Activated CD4-positive, alpha-beta T cell treated with anti-CD3 and anti-CD28 coated beads, Interleukin-2, amount 10 ng/mL, durations not matched to agents 7 days and 5 days (primary cell): ENCODE measurements around the gene TTC38. TPM values are rescaled to one million over a fixed set of nuclear protein-coding genes. Genes with fewer than 3 reads are reported as not detected.
"Not testable (repeated sequence)": the region's sequence is repeated elsewhere in the genome, so short reads cannot be mapped to it uniquely, and the experiment has no call there.

Source experiments
- CTCF ChIA-PET: fragments of 350-600 bp; sonication (Branson Sonifier 250); formaldehyde crosslinking; loops from one replicate; lab custom pipeline; 2021; ENCODE audit warnings: antibody characterized with exemption; lab: Charles Lee
- POLR2A ChIA-PET: fragments of 350-600 bp; sonication (Branson Sonifier 250); formaldehyde crosslinking; loops from one replicate; lab custom pipeline; 2021; ENCODE audit warnings: antibody characterized with exemption; lab: Charles Lee
- DNase-seq: peaks from one replicate; pipeline ENCODE4 v3.0.0-alpha.2; 2020
- H3K27ac Mint-ChIP-seq: one replicate; pipeline ENCODE4 v1.8.0; 2021; ENCODE audit warnings: mild to moderate bottlenecking, moderate library complexity, mixed read lengths
- H3K27me3 Mint-ChIP-seq: one replicate; pipeline ENCODE4 v1.8.0; 2021; ENCODE audit warnings: mixed read lengths
- H3K36me3 Mint-ChIP-seq: one replicate; pipeline ENCODE4 v1.8.0; 2021; ENCODE audit warnings: low read depth, mixed read lengths
- H3K4me1 Mint-ChIP-seq: one replicate; pipeline ENCODE4 v1.8.0; 2021; ENCODE audit warnings: mixed read lengths
- H3K4me3 Mint-ChIP-seq: one replicate; pipeline ENCODE4 v1.8.0; 2021; ENCODE audit warnings: mild to moderate bottlenecking, moderate library complexity, mixed read lengths
- H3K9me3 Mint-ChIP-seq: one replicate; pipeline ENCODE4 v1.8.0; 2021; ENCODE audit warnings: mixed read lengths
- total RNA-seq, 2 experiments: library from RNA; stranded (reverse); gene quantifications; one replicate each; pipeline ENCODE4 v1.2.3, GENCODE V29; 2021

TTC38 gene
- total RNA-seq, 2 experiments from 2014 or later, result 11.4 to 12.5 TPM

GRCh38 chr22:46295277-46295971 lies 27.6 kb downstream of the TTC38 start:
- Mint-ChIP-seq H3K36me3 (peaks cover 40% of the 10 kb centered on the region), H3K9me3 (peaks cover 5% of the 10 kb centered on the region), H3K27ac (peak overlapping the region; percentile 98), H3K4me3 (peak overlapping the region; percentile 82), H3K4me1 (peaks cover 65% of the 10 kb centered on the region), H3K27me3 (no peaks in the 10 kb centered on the region)
- CTCF ChIA-PET, result interaction anchor here (0.5 to 1.8 kb wide), 3 partner anchors 34 to 521 kb away, joined by 3 to 9 read pairs (median 4); no protein-coding TSS in a partner anchor
- POLR2A ChIA-PET, result no interaction called here
- DNase-seq, result no peak

- peak; percentile 99 for DNase-seq
- Mint-ChIP-seq H3K4me1 (peaks cover 73% of the 10 kb centered on the region), H3K27me3 (no peaks in the 10 kb centered on the region), H3K36me3 (peaks cover 49% of the 10 kb centered on the region), H3K27ac (peak within 1 kb of the TSS; percentile 98), H3K4me3 (peak within 1 kb of the TSS; percentile 82), H3K9me3 (peaks cover 5% of the 10 kb centered on the region)
- ChIA-PET CTCF (interaction anchor here (0.5 to 1.8 kb wide), 5 partner anchors 11 to 520 kb away, joined by 3 to 9 read pairs (median 4); no protein-coding TSS in a partner anchor), POLR2A (interaction anchor here (0.6 to 0.7 kb wide), 2 partner anchors 75 to 243 kb away, joined by 3 read pairs; no protein-coding TSS in a partner anchor)
These were observed 28.7 kb downstream of the TTC38 start, which contains the start of gene GTSE1 for GRCh38 chr22:46296257-46297150. Gene GTSE1 (plus strand): TSS chr22:46296870. CDS start chr22:46297401, 531 bp downstream.

GRCh38 chr22:46297151-46297812 lies 29.5 kb downstream of the TTC38 start:
- peaks cover 48% of the 10 kb centered on the region for H3K36me3 Mint-ChIP-seq
- POLR2A ChIA-PET, result interaction anchor here (0.6 kb wide), 1 partner anchor 74 kb away, joined by 3 read pairs; no protein-coding TSS in a partner anchor

GRCh38 chr22:46299101-46299500 lies 31.3 kb downstream of the TTC38 start:
- peak overlapping the region; percentile 82 for H3K4me3 Mint-ChIP-seq
- peaks cover 52% of the 10 kb centered on the region for H3K36me3 Mint-ChIP-seq
- H3K27ac Mint-ChIP-seq, result no peak overlapping the region
- ChIA-PET CTCF (interaction anchor here (0.8 to 1.2 kb wide), 3 partner anchors 16 to 143 kb away, joined by 3 to 6 read pairs (median 4); no protein-coding TSS in a partner anchor), POLR2A (no interaction called here)
- H3K4me1 Mint-ChIP-seq, result peaks cover 74% of the 10 kb centered on the region
- H3K27me3 Mint-ChIP-seq, result no peaks in the 10 kb centered on the region
- no peak for DNase-seq
- no peaks in the 10 kb centered on the region for H3K9me3 Mint-ChIP-seq

More at GRCh38 chr22:46297151-46297812, 29.5 kb downstream of the TTC38 start:
- peaks cover 3% of the 10 kb centered on the region for H3K9me3 Mint-ChIP-seq
- H3K4me3 Mint-ChIP-seq, result peak overlapping the region; percentile 82
- peaks cover 73% of the 10 kb centered on the region for H3K4me1 Mint-ChIP-seq
- CTCF ChIA-PET, result interaction anchor here (1.5 to 1.8 kb wide), 2 partner anchors 154 to 175 kb away, joined by 3 to 9 read pairs; no protein-coding TSS in a partner anchor
- no peaks in the 10 kb centered on the region for H3K27me3 Mint-ChIP-seq
- peak overlapping the region; percentile 88 for H3K27ac Mint-ChIP-seq
- DNase-seq, result peak; percentile 23

- ChIA-PET POLR2A (no interaction called here), CTCF (interaction anchor here (1.2 kb wide), 1 partner anchor 144 kb away, joined by 3 read pairs; no protein-coding TSS in a partner anchor)
- no peaks in the 10 kb centered on the region for H3K9me3 Mint-ChIP-seq
- no peak overlapping the region for H3K4me3 Mint-ChIP-seq
- no peaks in the 10 kb centered on the region for H3K27me3 Mint-ChIP-seq
- DNase-seq, result no peak
- H3K36me3 Mint-ChIP-seq, result peaks cover 59% of the 10 kb centered on the region
- no peak overlapping the region for H3K27ac Mint-ChIP-seq
- H3K4me1 Mint-ChIP-seq, result peaks cover 67% of the 10 kb centered on the region
These were observed 32.7 kb downstream of the TTC38 start for GRCh38 chr22:46300491-46300890.

GRCh38 chr22:46303347-46303965 lies 35.6 kb downstream of the TTC38 start:
- no peaks in the 10 kb centered on the region for H3K9me3 Mint-ChIP-seq
- H3K4me3 Mint-ChIP-seq, result no peak overlapping the region
- POLR2A ChIA-PET, result no interaction called here
- peaks cover 62% of the 10 kb centered on the region for H3K36me3 Mint-ChIP-seq
- peak overlapping the region; percentile 65 for H3K27ac Mint-ChIP-seq
- no peak for DNase-seq
- no peaks in the 10 kb centered on the region for H3K27me3 Mint-ChIP-seq
- peaks cover 52% of the 10 kb centered on the region for H3K4me1 Mint-ChIP-seq
- CTCF ChIA-PET, result interaction anchor here (0.6 to 0.8 kb wide), 2 partner anchors 43 to 302 kb away, joined by 3 to 5 read pairs; no protein-coding TSS in a partner anchor

- ChIA-PET POLR2A (no interaction called here), CTCF (interaction anchor here (2.1 kb wide), 1 partner anchor 192 kb away, joined by 6 read pairs; no protein-coding TSS in a partner anchor)
- H3K36me3 Mint-ChIP-seq, result peaks cover 58% of the 10 kb centered on the region
- H3K27me3 Mint-ChIP-seq, result no peaks in the 10 kb centered on the region
- no peaks in the 10 kb centered on the region for H3K9me3 Mint-ChIP-seq
- H3K4me3 Mint-ChIP-seq, result no peak overlapping the region
- peaks cover 24% of the 10 kb centered on the region for H3K4me1 Mint-ChIP-seq
- H3K27ac Mint-ChIP-seq, result no peak overlapping the region
- no peak for DNase-seq
These were observed 40.6 kb downstream of the TTC38 start for GRCh38 chr22:46308283-46308988.

GRCh38 chr22:46309526-46310085 lies 41.8 kb downstream of the TTC38 start:
- ChIA-PET POLR2A (no interaction called here), CTCF (interaction anchor here (0.5 to 1.2 kb wide), 2 partner anchors 187 to 1635 kb away, joined by 3 to 4 read pairs; no protein-coding TSS in a partner anchor)
- no peak for DNase-seq
- Mint-ChIP-seq H3K9me3 (no peaks in the 10 kb centered on the region), H3K36me3 (peaks cover 56% of the 10 kb centered on the region), H3K27me3 (no peaks in the 10 kb centered on the region), H3K4me3 (no peak overlapping the region), H3K4me1 (peaks cover 14% of the 10 kb centered on the region), H3K27ac (no peak overlapping the region)

GRCh38 chr22:46312056-46312455 lies 44.2 kb downstream of the TTC38 start:
- ChIA-PET POLR2A (interaction anchor here (0.7 kb wide), 1 partner anchor 117 kb away, joined by 3 read pairs; no protein-coding TSS in a partner anchor), CTCF (interaction anchor here (1.3 to 2.1 kb wide), 3 partner anchors 191 to 278 kb away, joined by 3 to 8 read pairs (median 6); no protein-coding TSS in a partner anchor)
- H3K4me1 Mint-ChIP-seq, result peaks cover 10% of the 10 kb centered on the region
- H3K27ac Mint-ChIP-seq, result no peak overlapping the region
- no peaks in the 10 kb centered on the region for H3K9me3 Mint-ChIP-seq
- DNase-seq, result no peak
- no peaks in the 10 kb centered on the region for H3K27me3 Mint-ChIP-seq
- peaks cover 63% of the 10 kb centered on the region for H3K36me3 Mint-ChIP-seq
- H3K4me3 Mint-ChIP-seq, result no peak overlapping the region

- ChIA-PET CTCF (interaction anchor here (1.3 to 2.1 kb wide), 3 partner anchors 191 to 279 kb away, joined by 3 to 8 read pairs (median 6); no protein-coding TSS in a partner anchor), POLR2A (interaction anchor here (0.6 kb wide), 1 partner anchor 513 kb away, joined by 3 read pairs; no protein-coding TSS in a partner anchor)
- not testable (repeated sequence) for H3K4me3 Mint-ChIP-seq, H3K27me3 Mint-ChIP-seq, H3K4me1 Mint-ChIP-seq, H3K9me3 Mint-ChIP-seq, H3K27ac Mint-ChIP-seq, DNase-seq
- peaks cover 68% of the 10 kb centered on the region for H3K36me3 Mint-ChIP-seq
These were observed 45.0 kb downstream of the TTC38 start for GRCh38 chr22:46312848-46313247.
